ENCODE results near the gene PITPNC1. TPM values are rescaled to one million over a fixed set of nuclear protein-coding genes. Genes with fewer than 3 reads are reported as not detected.
"Not testable (repeated sequence)": the region's sequence is repeated elsewhere in the genome, so short reads cannot be mapped to it uniquely, and the experiment has no call there.

Gene PITPNC1
- polyA plus RNA-seq, 1 of the 3 experiments (the other 2 are of a cell fraction), result 18.4 TPM

DNA sequence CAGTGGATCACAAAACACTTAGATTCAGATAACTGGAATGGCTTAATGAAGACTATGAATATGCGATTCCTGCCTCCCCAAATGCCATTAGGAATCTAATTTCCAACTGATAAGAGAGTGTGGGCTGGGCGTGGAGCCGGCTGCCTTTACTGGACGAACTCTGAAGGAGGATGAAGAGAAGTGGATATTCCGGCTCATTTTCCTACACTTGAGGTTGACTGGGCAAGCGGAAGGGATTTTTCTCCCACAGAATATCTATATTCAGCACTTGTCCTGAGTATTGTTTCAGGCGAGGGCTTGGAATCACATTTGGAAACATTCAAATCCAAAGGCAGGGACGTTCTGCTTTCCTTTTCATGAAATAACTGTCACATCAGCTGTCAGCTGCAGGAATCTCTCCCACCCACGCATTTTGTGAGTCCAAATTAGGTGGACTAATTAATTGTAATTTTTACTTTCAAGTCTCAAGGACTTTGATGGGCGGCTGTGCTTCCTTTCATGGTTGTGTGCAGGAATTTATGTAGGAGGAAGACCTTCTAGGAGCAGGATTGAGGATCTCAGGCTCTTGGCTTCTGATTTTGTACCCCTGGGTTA, 138.5 kb downstream of the PITPNC1 start:
- H4K20me1 ChIP-seq (ENCODE audit: insufficient read depth), result no peaks in the 10 kb centered on the region
- no peak overlapping the region for H3K9ac ChIP-seq
- peaks cover 0 to 12% of the 10 kb centered on the region in 2 experiments; a peak in 1 of 4 replicates for H3K4me1 ChIP-seq (ENCODE audit: control insufficient read depth in 1 of 2, insufficient read depth in 2 of 2, low read depth in 1 of 2, low read length in 1 of 2)
- DNase-seq, result no peak
- no peaks in the 10 kb centered on the region for H3K9me3 ChIP-seq
- H3K4me3 ChIP-seq (ENCODE audit: low read depth in 2 of 2, low read length in 1 of 2), result no peak overlapping the region
- H3F3A ChIP-seq (replicated peaks; ENCODE audit: insufficient read depth), result no peaks in the 10 kb centered on the region
- no peak overlapping the region for H2AFZ ChIP-seq (ENCODE audit: low read depth)
- 0 out of 4 replicates have a peak overlapping the region, but pooled peaks of 1 of the 2 experiments have one; percentile 3 for H3K27ac ChIP-seq (ENCODE audit: low read depth in 2 of 2, low read length in 1 of 2)
- no peaks in the 10 kb centered on the region for H3K27me3 ChIP-seq (ENCODE audit: insufficient read depth)
- ChIA-PET CTCF (no interaction called here), POLR2A (no interaction called here)
- TF ChIP-seq, protein P1, sequence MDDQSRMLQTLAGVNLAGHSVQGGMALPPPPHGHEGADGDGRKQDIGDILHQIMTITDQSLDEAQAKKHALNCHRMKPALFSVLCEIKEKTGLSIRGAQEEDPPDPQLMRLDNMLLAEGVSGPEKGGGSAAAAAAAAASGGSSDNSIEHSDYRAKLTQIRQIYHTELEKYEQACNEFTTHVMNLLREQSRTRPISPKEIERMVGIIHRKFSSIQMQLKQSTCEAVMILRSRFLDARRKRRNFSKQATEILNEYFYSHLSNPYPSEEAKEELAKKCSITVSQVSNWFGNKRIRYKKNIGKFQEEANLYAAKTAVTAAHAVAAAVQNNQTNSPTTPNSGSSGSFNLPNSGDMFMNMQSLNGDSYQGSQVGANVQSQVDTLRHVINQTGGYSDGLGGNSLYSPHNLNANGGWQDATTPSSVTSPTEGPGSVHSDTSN (IDR thresholded peaks at IDR 0.05), result no peak
- TF ChIP-seq, protein P2, sequence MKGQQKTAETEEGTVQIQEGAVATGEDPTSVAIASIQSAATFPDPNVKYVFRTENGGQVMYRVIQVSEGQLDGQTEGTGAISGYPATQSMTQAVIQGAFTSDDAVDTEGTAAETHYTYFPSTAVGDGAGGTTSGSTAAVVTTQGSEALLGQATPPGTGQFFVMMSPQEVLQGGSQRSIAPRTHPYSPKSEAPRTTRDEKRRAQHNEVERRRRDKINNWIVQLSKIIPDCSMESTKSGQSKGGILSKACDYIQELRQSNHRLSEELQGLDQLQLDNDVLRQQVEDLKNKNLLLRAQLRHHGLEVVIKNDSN (IDR thresholded peaks at IDR 0.05; ENCODE audit: borderline replicate concordance, low read depth), result no peak
- TF ChIP-seq GATA2 (CRISPR knock-in tag; IDR thresholded peaks at IDR 0.05) (no peak), EZH2phosphoT487 (IDR thresholded peaks at IDR 0.05; ENCODE audit: borderline replicate concordance, low read depth) (no peak), POLR2AphosphoS5 (IDR thresholded peaks at IDR 0.05; ENCODE audit: low read depth, low read length) (no peak), SIN3A (IDR thresholded peaks at IDR 0.05; ENCODE audit: borderline replicate concordance, low read depth, low read length) (no peak), RAD21 (IDR thresholded peaks at IDR 0.05; ENCODE audit: low read length) (no peak), FOSL2 (IDR thresholded peaks at IDR 0.05; ENCODE audit: borderline replicate concordance, low read depth) (no peak), RFX5 (IDR thresholded peaks at IDR 0.05; ENCODE audit: low read length) (no peak), JUND (IDR thresholded peaks at IDR 0.05) (no peak), TAF1 (IDR thresholded peaks at IDR 0.05; ENCODE audit: borderline replicate concordance, low read depth, low read length) (no peak), EP300 (IDR thresholded peaks at IDR 0.05; ENCODE audit: borderline replicate concordance in 1 of 2, low read depth in 1 of 2, low read length in 1 of 2) (no peak)
- TF ChIP-seq, protein P3, sequence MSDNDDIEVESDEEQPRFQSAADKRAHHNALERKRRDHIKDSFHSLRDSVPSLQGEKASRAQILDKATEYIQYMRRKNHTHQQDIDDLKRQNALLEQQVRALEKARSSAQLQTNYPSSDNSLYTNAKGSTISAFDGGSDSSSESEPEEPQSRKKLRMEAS (IDR thresholded peaks at IDR 0.05; ENCODE audit: low read depth), result no peak
- TF ChIP-seq, protein P4, sequence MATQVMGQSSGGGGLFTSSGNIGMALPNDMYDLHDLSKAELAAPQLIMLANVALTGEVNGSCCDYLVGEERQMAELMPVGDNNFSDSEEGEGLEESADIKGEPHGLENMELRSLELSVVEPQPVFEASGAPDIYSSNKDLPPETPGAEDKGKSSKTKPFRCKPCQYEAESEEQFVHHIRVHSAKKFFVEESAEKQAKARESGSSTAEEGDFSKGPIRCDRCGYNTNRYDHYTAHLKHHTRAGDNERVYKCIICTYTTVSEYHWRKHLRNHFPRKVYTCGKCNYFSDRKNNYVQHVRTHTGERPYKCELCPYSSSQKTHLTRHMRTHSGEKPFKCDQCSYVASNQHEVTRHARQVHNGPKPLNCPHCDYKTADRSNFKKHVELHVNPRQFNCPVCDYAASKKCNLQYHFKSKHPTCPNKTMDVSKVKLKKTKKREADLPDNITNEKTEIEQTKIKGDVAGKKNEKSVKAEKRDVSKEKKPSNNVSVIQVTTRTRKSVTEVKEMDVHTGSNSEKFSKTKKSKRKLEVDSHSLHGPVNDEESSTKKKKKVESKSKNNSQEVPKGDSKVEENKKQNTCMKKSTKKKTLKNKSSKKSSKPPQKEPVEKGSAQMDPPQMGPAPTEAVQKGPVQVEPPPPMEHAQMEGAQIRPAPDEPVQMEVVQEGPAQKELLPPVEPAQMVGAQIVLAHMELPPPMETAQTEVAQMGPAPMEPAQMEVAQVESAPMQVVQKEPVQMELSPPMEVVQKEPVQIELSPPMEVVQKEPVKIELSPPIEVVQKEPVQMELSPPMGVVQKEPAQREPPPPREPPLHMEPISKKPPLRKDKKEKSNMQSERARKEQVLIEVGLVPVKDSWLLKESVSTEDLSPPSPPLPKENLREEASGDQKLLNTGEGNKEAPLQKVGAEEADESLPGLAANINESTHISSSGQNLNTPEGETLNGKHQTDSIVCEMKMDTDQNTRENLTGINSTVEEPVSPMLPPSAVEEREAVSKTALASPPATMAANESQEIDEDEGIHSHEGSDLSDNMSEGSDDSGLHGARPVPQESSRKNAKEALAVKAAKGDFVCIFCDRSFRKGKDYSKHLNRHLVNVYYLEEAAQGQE (IDR thresholded peaks at IDR 0.05; ENCODE audit: low read depth, low read length), result no peak
- TF ChIP-seq, protein P5, sequence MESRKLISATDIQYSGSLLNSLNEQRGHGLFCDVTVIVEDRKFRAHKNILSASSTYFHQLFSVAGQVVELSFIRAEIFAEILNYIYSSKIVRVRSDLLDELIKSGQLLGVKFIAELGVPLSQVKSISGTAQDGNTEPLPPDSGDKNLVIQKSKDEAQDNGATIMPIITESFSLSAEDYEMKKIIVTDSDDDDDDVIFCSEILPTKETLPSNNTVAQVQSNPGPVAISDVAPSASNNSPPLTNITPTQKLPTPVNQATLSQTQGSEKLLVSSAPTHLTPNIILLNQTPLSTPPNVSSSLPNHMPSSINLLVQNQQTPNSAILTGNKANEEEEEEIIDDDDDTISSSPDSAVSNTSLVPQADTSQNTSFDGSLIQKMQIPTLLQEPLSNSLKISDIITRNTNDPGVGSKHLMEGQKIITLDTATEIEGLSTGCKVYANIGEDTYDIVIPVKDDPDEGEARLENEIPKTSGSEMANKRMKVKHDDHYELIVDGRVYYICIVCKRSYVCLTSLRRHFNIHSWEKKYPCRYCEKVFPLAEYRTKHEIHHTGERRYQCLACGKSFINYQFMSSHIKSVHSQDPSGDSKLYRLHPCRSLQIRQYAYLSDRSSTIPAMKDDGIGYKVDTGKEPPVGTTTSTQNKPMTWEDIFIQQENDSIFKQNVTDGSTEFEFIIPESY (IDR thresholded peaks at IDR 0.05; ENCODE audit: borderline replicate concordance, low read depth), result no peak
- TF ChIP-seq, protein P6, sequence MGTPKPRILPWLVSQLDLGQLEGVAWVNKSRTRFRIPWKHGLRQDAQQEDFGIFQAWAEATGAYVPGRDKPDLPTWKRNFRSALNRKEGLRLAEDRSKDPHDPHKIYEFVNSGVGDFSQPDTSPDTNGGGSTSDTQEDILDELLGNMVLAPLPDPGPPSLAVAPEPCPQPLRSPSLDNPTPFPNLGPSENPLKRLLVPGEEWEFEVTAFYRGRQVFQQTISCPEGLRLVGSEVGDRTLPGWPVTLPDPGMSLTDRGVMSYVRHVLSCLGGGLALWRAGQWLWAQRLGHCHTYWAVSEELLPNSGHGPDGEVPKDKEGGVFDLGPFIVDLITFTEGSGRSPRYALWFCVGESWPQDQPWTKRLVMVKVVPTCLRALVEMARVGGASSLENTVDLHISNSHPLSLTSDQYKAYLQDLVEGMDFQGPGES (IDR thresholded peaks at IDR 0.05; ENCODE audit: low read depth, low read length), result no peak
- H3K36me3 ChIP-seq (replicated peaks in 1 of 2; ENCODE audit: control insufficient read depth in 1 of 2, insufficient read depth in 2 of 2, low read length in 1 of 2), result no peaks in the 10 kb centered on the region
- H3K4me2 ChIP-seq, result no peak overlapping the region
- WGBS (ENCODE audit: low lambda C conversion rate), result 83% methylated on average over 10 of the region's 10 CpGs
- no peaks in the 10 kb centered on the region for H3K9me2 ChIP-seq
- H3K79me2 ChIP-seq (ENCODE audit: insufficient read depth), result no peaks in the 10 kb centered on the region; the same call in 1 of the 2 replicates

DNA sequence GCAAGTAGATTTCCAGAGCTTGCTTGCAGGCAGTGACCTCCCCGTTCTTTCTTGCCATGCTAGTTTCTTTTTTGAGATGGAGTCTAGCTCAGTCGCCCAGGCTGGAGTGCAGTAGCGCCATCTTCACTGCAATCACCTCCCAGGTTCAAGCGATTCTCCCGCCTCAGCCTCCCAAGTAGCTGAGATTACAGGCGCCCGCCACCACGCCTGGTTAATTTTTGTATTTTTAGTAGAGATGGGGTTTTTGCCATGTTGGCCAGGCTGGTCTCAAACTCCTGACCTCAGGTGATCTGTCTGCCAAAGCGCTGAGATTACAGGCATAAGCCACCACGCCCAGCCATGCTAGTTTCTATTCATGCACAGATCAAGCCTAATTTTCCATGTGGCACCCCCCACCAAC, 139.5 kb downstream of the PITPNC1 start:
- 92% methylated on average over 10 of the region's 10 CpGs for WGBS (ENCODE audit: low lambda C conversion rate)
- H3K79me2 ChIP-seq (ENCODE audit: insufficient read depth); H3K27ac ChIP-seq (ENCODE audit: low read depth in 2 of 2, low read length in 1 of 2); H3K4me2 ChIP-seq; POLR2A ChIA-PET; DNase-seq; H3K9ac ChIP-seq; H3F3A ChIP-seq (replicated peaks; ENCODE audit: insufficient read depth); H4K20me1 ChIP-seq (ENCODE audit: insufficient read depth); H2AFZ ChIP-seq (ENCODE audit: low read depth); H3K36me3 ChIP-seq (replicated peaks in 1 of 2; ENCODE audit: control insufficient read depth in 1 of 2, insufficient read depth in 2 of 2, low read length in 1 of 2); H3K4me3 ChIP-seq (ENCODE audit: low read depth in 2 of 2, low read length in 1 of 2); H3K9me2 ChIP-seq; H3K27me3 ChIP-seq (ENCODE audit: insufficient read depth); H3K9me3 ChIP-seq: not testable (repeated sequence)
- H3K4me1 ChIP-seq (ENCODE audit: control insufficient read depth in 1 of 2, insufficient read depth in 2 of 2, low read depth in 1 of 2, low read length in 1 of 2), result peaks cover 0 to 15% of the 10 kb centered on the region in 2 experiments; a peak in 1 of 4 replicates
- CTCF ChIA-PET, result interaction anchor here (1.1 to 1.5 kb wide), 3 partner anchors 9 to 138 kb away, joined by 3 to 6 read pairs (median 3); no protein-coding TSS in a partner anchor
